ENCODE measurements around the gene FAM167B. TPM values are rescaled to one million over a fixed set of nuclear protein-coding genes. Genes with fewer than 3 reads are reported as not detected.

FAM167B gene
- total RNA-seq, 1 donor from 2014 or later: not detected

GRCh38 chr1:32263744-32264143, 16.7 kb downstream of the FAM167B start:
- DNase-seq (ENCODE audit: low read depth): no peak
- no peak overlapping the region for H3K4me3 ChIP-seq (ENCODE audit: low read depth, low read length)
- no peak for TF ChIP-seq CTCF (IDR thresholded peaks at IDR 0.05; ENCODE audit: insufficient read depth, low read length, poor library complexity, severe bottlenecking)
- no peaks in the 10 kb centered on the region for H3K36me3 ChIP-seq (ENCODE audit: control insufficient read depth, insufficient read depth, low read length)
- H3K27me3 ChIP-seq (ENCODE audit: control insufficient read depth, insufficient read depth, low read length): peaks cover 2% of the 10 kb centered on the region

- no peak overlapping the region for H3K4me3 ChIP-seq (ENCODE audit: low read depth, low read length)
- H3K36me3 ChIP-seq (ENCODE audit: control insufficient read depth, insufficient read depth, low read length): no peaks in the 10 kb centered on the region
- TF ChIP-seq CTCF (IDR thresholded peaks at IDR 0.05; ENCODE audit: insufficient read depth, low read length, poor library complexity, severe bottlenecking): no peak
- DNase-seq (ENCODE audit: low read depth): no peak
- H3K27me3 ChIP-seq (ENCODE audit: control insufficient read depth, insufficient read depth, low read length): peaks cover 2% of the 10 kb centered on the region
Observed at GRCh38 chr1:32265846-32266245, 18.8 kb downstream of the FAM167B start.

- Histone ChIP-seq H3K4me3 (ENCODE audit: low read depth, low read length) (no peak overlapping the region), H3K36me3 (ENCODE audit: control insufficient read depth, insufficient read depth, low read length) (no peaks in the 10 kb centered on the region), H3K27me3 (ENCODE audit: control insufficient read depth, insufficient read depth, low read length) (peaks cover 2% of the 10 kb centered on the region)
- TF ChIP-seq CTCF (IDR thresholded peaks at IDR 0.05; ENCODE audit: insufficient read depth, low read length, poor library complexity, severe bottlenecking): no peak
- no peak for DNase-seq (ENCODE audit: low read depth)
Observed at GRCh38 chr1:32266921-32267591, 20.0 kb downstream of the FAM167B start.

- Histone ChIP-seq H3K36me3 (ENCODE audit: control insufficient read depth, insufficient read depth, low read length) (no peaks in the 10 kb centered on the region), H3K4me3 (ENCODE audit: low read depth, low read length) (no peak overlapping the region), H3K27me3 (ENCODE audit: control insufficient read depth, insufficient read depth, low read length) (no peaks in the 10 kb centered on the region)
- no peak for TF ChIP-seq CTCF (IDR thresholded peaks at IDR 0.05; ENCODE audit: insufficient read depth, low read length, poor library complexity, severe bottlenecking)
- no peak for DNase-seq (ENCODE audit: low read depth)
Observed at GRCh38 chr1:32269744-32270143, 22.7 kb downstream of the FAM167B start.

- no peak for DNase-seq (ENCODE audit: low read depth)
- Histone ChIP-seq H3K36me3 (ENCODE audit: control insufficient read depth, insufficient read depth, low read length) (no peaks in the 10 kb centered on the region), H3K4me3 (ENCODE audit: low read depth, low read length) (no peak overlapping the region), H3K27me3 (ENCODE audit: control insufficient read depth, insufficient read depth, low read length) (peaks cover 17% of the 10 kb centered on the region)
- no peak for TF ChIP-seq CTCF (IDR thresholded peaks at IDR 0.05; ENCODE audit: insufficient read depth, low read length, poor library complexity, severe bottlenecking)
Observed at GRCh38 chr1:32272557-32273390, 25.8 kb downstream of the FAM167B start.

All from kidney epithelial cell (primary cell).